Lower leg skin (tissue), 4 donors: ENCODE data around the gene TBC1D21. TPM values are rescaled to one million over a fixed set of nuclear protein-coding genes. Genes with fewer than 3 reads are reported as not detected.
"Not testable (repeated sequence)": the region's sequence is repeated elsewhere in the genome, so short reads cannot be mapped to it uniquely, and the experiment has no call there.

Experiments
- DNase-seq, 2 donors: peaks; one replicate each; pipeline ENCODE4 v3.0.0-alpha.2; 2019; ENCODE audit warnings: low spot score in 2 of 2
- H3K4me3 ChIP-seq: fragments of 200-600 bp; sonication (generic); 2 replicates; pipeline ENCODE4 v1.5.1; 2017; ENCODE audit warnings: mild to moderate bottlenecking, low read depth; ENCODE audit not compliant: poor library complexity, severe bottlenecking
- CTCF ChIP-seq, 3 donors: fragments of 450-650 bp; IDR thresholded peaks; one replicate each; pipeline ENCODE4 v1.5.1; 2016; ENCODE audit warnings: antibody characterized with exemption in 3 of 3, mild to moderate bottlenecking in 3 of 3, moderate library complexity in 2 of 3
- POLR2A ChIP-seq, 2 donors: fragments of 450-650 bp; IDR thresholded peaks; one replicate each; pipeline ENCODE4 v1.6.1; 2016 to 2017; ENCODE audit warnings: antibody characterized with exemption in 2 of 2, mild to moderate bottlenecking in 1 of 2, moderate library complexity in 1 of 2
- WGBS, 2 donors: methylation state at CpG; one replicate each; pipeline ENCODE4 v1.1.5; 2018; 5-methylcytosine and 5-hydroxymethylcytosine counted together
- intact Hi-C: fragments of 100-400 bp; cut with DNase I; formaldehyde crosslinking; loops from one replicate; pipeline ENCODE4 v1.15.0; 2023; ENCODE audit warnings: low total_unique reads
- total RNA-seq, 4 donors: library from RNA; depleted of rRNA; stranded (reverse); fragments of >200 nt; gene quantifications; one replicate each; pipeline ENCODE4 v1.1.0, GENCODE V29; 2016

TBC1D21 gene
- total RNA-seq, 4 donors from 2014 or later: not detected

GRCh38 chr15:73936588-73937290 is 63.4 kb downstream of the TBC1D21 start:
- H3K4me3 ChIP-seq: no peak overlapping the region
- TF ChIP-seq POLR2A (IDR thresholded peaks at IDR 0.05) (no peak), CTCF (IDR thresholded peaks at IDR 0.05) (no peak)
- DNase-seq: no peak
- 65 to 67% methylated on average over 12 of the region's 12 CpGs for WGBS, 2 donors
- intact Hi-C loops: no loop called here

- no peak overlapping the region for H3K4me3 ChIP-seq
- TF ChIP-seq POLR2A (IDR thresholded peaks at IDR 0.05): no peak
- TF ChIP-seq CTCF (IDR thresholded peaks at IDR 0.05): no peak
- 72 to 100% methylated on average over 9 to 10 of the region's 10 CpGs for WGBS, 2 donors
- DNase-seq: no peak
- intact Hi-C loops: no loop called here
Measured at GRCh38 chr15:73937296-73937695, 63.9 kb downstream of the TBC1D21 start.

GRCh38 chr15:73937726-73938125 is 64.4 kb downstream of the TBC1D21 start:
- no peak for DNase-seq
- intact Hi-C loops: no loop called here
- H3K4me3 ChIP-seq: no peak overlapping the region
- TF ChIP-seq POLR2A (IDR thresholded peaks at IDR 0.05): no peak
- no peak for TF ChIP-seq CTCF (IDR thresholded peaks at IDR 0.05)
- 97% methylated on average over 11 of the region's 11 CpGs for WGBS, 2 donors

GRCh38 chr15:73938516-73938915 is 65.2 kb downstream of the TBC1D21 start:
- WGBS, 2 donors: 96% methylated on average over 8 of the region's 8 CpGs
- intact Hi-C loops, H3K4me3 ChIP-seq, DNase-seq: not testable (repeated sequence)

Other genes with a start within 250 kb of the TBC1D21 start
- gene NPTN, start 240.2 kb upstream of the TBC1D21 start, total RNA-seq: 100 to 1,000 TPM; 124 to 181 (median 150) TPM
- 10 to 100 TPM; 33.4 to 49.9 (median 45.4) TPM for gene CD276, start 189.2 kb upstream of the TBC1D21 start, total RNA-seq
- 10 to 100 TPM; 30.9 to 50.7 (median 34.8) TPM for gene INSYN1, start 120.2 kb upstream of the TBC1D21 start, total RNA-seq
- 1 to 10 TPM; 4.6 to 8.2 (median 6.6) TPM for gene LOXL1, start 52.9 kb downstream of the TBC1D21 start, total RNA-seq
- 10 to 100 TPM; 14.4 to 24.6 (median 23.9) TPM for gene STOML1, start 118.7 kb downstream of the TBC1D21 start, total RNA-seq
- 10 to 100 TPM; 48.5 to 73.7 (median 60.3) TPM for gene PML, start 121.2 kb downstream of the TBC1D21 start, total RNA-seq
- 1 to 10 TPM in 1 of 4 donors, under 1 TPM in 1, not detected in 2; 0.23 to 2.2 TPM for gene GOLGA6A, start 209.0 kb downstream of the TBC1D21 start, total RNA-seq